Upper lobe of right lung (tissue), 1 donor: Measurements from ENCODE around the gene LFNG. TPM values are rescaled to one million over a fixed set of nuclear protein-coding genes. Genes with fewer than 3 reads are reported as not detected.

ENCODE experiments used
- ATAC-seq: fragments of 200-7000 bp; cut with Tn5 transposase; one replicate; pipeline ENCODE4 v1.9.1; 2020; ENCODE audit warnings: mild to moderate bottlenecking, moderate library complexity
- DNase-seq: peaks from one replicate; pipeline ENCODE4 v3.0.0-alpha.2; 2020
- H3K27ac ChIP-seq: fragments of 200-600 bp; one replicate; pipeline ENCODE4 v1.8.0; 2022
- H3K27me3 ChIP-seq: fragments of 200-600 bp; one replicate; pipeline ENCODE4 v1.8.0; 2022; ENCODE audit warnings: mild to moderate bottlenecking
- H3K36me3 ChIP-seq: fragments of 200-600 bp; one replicate; pipeline ENCODE4 v1.8.0; 2022
- H3K4me1 ChIP-seq: fragments of 200-600 bp; one replicate; pipeline ENCODE4 v1.8.0; 2022
- H3K4me3 ChIP-seq: fragments of 200-600 bp; one replicate; pipeline ENCODE4 v1.8.0; 2022; ENCODE audit warnings: mild to moderate bottlenecking
- H3K9me3 ChIP-seq: fragments of 200-600 bp; one replicate; pipeline ENCODE4 v1.8.0; 2022
- intact Hi-C: fragments of 100-400 bp; cut with DNase I; formaldehyde crosslinking; loops from one replicate; pipeline ENCODE4 v1.11.0; 2022
- total RNA-seq: library from RNA; stranded (reverse); fragmentation: NEBNext Ultra II Directional; extraction: Animal tissue kit (Norgen Biotek cat#: 25700); gene quantifications from one replicate; pipeline ENCODE4 v1.2.1, GENCODE V29; 2021
- TF ChIP-seq, protein P1 (sequence below): fragments of 200-600 bp; IDR thresholded peaks from one replicate; pipeline ENCODE4 v1.8.0; 2022; ENCODE audit warnings: antibody characterized with exemption
- donor health status: DM: no; HTN: yes; CAD: no; lungs with severe emphysema.

Gene LFNG
- total RNA-seq, 1 donor from 2014 or later = 35.4 TPM

DNA sequence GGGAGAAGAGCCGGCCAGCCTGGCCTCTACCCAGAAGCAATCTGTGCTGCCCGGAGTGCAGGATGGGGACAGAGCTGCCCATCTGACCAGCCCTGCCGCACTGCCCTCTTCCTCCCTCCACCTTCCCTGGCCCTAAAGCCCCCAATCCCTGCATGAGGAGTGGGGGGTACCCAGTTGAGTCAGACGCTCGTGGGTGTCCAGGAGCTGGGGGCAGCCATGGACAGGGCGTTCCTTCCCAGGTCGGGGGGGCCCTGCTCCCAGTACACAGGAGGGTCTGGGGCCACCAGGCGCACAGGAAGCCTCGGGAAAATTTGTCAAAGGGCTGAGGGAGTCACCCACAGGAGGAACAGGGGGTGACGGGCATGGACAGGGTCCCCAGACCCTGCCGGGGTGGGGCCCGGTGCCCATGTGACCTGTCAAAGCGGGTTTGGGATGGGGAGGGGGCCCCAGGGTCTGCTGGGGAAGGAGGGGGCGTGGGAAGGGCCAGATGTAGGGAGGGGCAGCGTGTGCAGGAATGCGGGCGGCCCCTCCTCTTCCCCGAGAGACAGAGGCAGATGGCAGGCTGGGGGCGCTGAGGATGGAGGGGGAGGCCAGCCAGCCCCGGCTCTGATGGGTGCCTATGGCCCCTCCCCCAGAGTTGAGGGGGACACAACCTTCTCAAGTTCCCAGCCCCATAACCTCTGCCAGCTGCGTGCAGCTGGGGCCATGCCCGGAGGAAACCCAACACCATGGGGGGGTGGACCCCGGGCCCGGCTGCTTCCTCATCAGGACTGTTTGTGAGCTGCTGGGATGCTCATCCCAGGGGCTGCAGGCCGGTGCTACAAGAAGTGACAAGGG lies 21.9 kb upstream of the LFNG start:
- Histone ChIP-seq H3K36me3 (no peaks in the 10 kb centered on the region), H3K27ac (no peak overlapping the region), H3K9me3 (no peaks in the 10 kb centered on the region), H3K4me3 (no peak overlapping the region), H3K4me1 (peaks cover 13% of the 10 kb centered on the region), H3K27me3 (peaks cover 16% of the 10 kb centered on the region)
- ATAC-seq (no peak), DNase-seq (no peak)
- TF ChIP-seq, protein P1, sequence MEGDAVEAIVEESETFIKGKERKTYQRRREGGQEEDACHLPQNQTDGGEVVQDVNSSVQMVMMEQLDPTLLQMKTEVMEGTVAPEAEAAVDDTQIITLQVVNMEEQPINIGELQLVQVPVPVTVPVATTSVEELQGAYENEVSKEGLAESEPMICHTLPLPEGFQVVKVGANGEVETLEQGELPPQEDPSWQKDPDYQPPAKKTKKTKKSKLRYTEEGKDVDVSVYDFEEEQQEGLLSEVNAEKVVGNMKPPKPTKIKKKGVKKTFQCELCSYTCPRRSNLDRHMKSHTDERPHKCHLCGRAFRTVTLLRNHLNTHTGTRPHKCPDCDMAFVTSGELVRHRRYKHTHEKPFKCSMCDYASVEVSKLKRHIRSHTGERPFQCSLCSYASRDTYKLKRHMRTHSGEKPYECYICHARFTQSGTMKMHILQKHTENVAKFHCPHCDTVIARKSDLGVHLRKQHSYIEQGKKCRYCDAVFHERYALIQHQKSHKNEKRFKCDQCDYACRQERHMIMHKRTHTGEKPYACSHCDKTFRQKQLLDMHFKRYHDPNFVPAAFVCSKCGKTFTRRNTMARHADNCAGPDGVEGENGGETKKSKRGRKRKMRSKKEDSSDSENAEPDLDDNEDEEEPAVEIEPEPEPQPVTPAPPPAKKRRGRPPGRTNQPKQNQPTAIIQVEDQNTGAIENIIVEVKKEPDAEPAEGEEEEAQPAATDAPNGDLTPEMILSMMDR = no peak
- intact Hi-C loops = no loop called here

DNA sequence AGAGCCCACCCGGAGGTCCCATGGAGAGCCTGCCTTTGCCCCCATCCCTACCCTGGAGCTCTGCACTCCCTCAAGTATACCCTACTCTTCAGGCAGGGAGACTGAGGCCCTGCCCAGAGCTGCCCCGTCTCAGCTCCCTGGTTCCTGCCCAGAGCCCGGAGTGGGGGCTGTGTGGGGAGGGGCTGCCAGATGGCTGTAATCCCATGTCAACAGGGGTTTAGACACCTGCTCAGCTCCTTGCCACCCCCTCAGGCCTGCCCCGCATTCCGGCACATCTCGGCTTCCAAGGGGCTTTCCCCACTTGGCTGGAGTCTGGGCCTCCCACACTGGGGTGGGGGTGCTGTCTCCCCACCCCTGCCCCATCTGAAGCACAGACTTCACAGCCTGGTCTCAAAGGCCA lies 20.9 kb upstream of the LFNG start:
- H3K4me1 ChIP-seq = peaks cover 6% of the 10 kb centered on the region
- no peaks in the 10 kb centered on the region for H3K9me3 ChIP-seq
- ATAC-seq (no peak), DNase-seq (no peak)
- H3K36me3 ChIP-seq = no peaks in the 10 kb centered on the region
- TF ChIP-seq, protein P1 = no peak
- H3K27ac ChIP-seq = no peak overlapping the region
- H3K4me3 ChIP-seq = no peak overlapping the region
- peaks cover 16% of the 10 kb centered on the region for H3K27me3 ChIP-seq
- intact Hi-C loops = no loop called here

DNA sequence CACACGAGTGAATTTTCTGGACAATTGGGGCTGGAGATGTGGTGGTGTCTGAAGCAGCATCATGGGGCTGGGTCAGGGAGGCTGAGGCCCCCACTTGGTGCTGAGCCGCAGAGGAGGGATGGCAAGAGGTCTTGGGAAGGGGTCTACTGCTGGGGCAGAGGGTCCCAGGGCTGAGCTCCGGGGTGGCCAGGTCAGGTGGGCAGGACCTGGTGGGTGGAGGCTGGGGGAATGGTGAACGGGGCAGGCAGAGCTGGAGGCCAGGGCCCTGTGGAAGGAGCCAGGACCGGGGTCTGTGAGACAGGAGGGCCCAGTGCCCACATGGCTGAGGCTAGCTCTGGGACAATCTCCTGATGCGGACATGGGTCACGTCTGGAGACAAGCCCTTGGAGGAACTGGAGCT lies 20.4 kb upstream of the LFNG start:
- intact Hi-C loops = no loop called here
- TF ChIP-seq, protein P1 = no peak
- ATAC-seq = no peak

DNA sequence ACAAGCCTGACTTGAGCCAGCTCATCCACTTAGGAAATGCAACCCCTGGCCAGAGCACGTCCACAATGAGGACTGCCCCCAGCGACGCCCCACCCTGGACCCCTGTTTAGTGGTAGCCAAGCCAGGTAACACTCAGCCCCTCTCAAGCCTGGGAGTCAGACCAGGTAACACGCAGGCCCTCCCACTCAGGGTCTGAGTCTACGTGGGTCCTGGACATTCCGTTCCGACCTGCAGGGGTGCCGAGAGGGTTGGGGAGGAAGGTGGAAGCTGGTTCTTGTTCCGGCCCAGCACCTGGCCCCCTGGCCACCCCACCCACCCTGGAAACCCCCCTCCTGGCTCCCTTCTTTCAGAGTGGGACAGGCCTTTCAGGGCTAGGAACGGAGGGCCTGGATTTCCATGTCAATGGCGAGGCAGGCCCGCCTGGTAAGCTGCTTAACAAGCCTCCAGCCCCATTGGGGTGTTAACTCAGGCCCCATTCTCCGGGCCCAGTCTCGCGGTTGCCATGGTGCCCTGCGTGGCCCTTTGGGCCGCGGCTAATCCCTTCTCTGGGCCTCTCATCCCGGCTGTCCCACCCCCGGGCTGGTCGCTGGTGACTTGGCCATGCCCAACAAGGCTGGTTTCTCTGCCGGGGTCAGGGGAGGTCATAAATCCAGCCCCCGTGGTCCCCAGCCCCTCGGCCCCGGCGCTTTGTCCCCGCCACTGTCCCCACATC lies 19.7 kb upstream of the LFNG start:
- H3K4me3 ChIP-seq = no peak overlapping the region
- H3K27ac ChIP-seq = no peak overlapping the region
- TF ChIP-seq, protein P1 = no peak
- H3K9me3 ChIP-seq = no peaks in the 10 kb centered on the region
- H3K36me3 ChIP-seq = no peaks in the 10 kb centered on the region
- intact Hi-C loops = no loop called here
- ATAC-seq (no peak), DNase-seq (no peak)
- peaks cover 16% of the 10 kb centered on the region for H3K27me3 ChIP-seq
- peaks cover 5% of the 10 kb centered on the region for H3K4me1 ChIP-seq

More for the DNA sequence above, 20.4 kb upstream of the LFNG start:
- Histone ChIP-seq H3K27ac (no peak overlapping the region), H3K4me1 (peaks cover 5% of the 10 kb centered on the region), H3K9me3 (no peaks in the 10 kb centered on the region), H3K27me3 (peaks cover 16% of the 10 kb centered on the region), H3K36me3 (no peaks in the 10 kb centered on the region), H3K4me3 (no peak overlapping the region)
- no peak for DNase-seq

DNA sequence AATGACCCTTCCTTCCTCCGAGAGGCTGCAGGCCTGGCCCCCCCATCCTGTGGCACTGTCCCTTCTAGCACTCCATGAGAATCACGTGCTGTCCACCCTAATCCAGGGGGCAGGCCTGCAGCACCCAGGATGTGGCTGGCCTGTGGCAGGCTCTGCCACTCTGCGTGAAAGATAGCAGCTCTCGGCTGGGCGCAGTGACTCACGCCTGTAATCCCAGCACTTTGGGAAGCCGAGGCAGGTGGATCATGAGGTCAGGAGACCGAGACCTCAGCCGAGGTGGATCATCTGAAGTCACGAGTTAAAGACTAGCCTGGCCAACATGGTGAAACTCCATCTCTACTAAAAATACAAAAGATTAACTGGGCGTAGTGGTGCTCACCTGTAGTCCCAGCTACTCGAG lies 18.9 kb upstream of the LFNG start:
- no peak for ATAC-seq
- no peak overlapping the region for H3K4me3 ChIP-seq

More for the DNA sequence above, 18.9 kb upstream of the LFNG start:
- TF ChIP-seq, protein P1 = no peak
- Histone ChIP-seq H3K27ac (no peak overlapping the region), H3K36me3 (no peaks in the 10 kb centered on the region), H3K9me3 (no peaks in the 10 kb centered on the region), H3K4me1 (peaks cover 5% of the 10 kb centered on the region), H3K27me3 (peaks cover 16% of the 10 kb centered on the region)
- intact Hi-C loops = no loop called here
- no peak for DNase-seq
